ENCODE measurements around the gene SLC25A15.

SLC25A15 gene

GRCh38 chr13:40794414-40795368 is 5.3 kb downstream of the SLC25A15 start:
- H3K9me3 ChIP-seq (ENCODE audit: control insufficient read depth, insufficient read depth, low read depth, low read length), result no peaks in the 10 kb centered on the region
- POLR2A ChIA-PET, result interaction anchor here (0.7 kb wide), 1 partner anchor 1072 kb away, joined by 5 read pairs; no protein-coding TSS in a partner anchor
- no peak overlapping the region for H3K4me3 ChIP-seq (ENCODE audit: low read depth, low read length)
- no peak for TF ChIP-seq ZNF830 (tag by site-specific recombination; IDR thresholded peaks at IDR 0.05; ENCODE audit: low read depth)
- TF ChIP-seq WT1 (tag by site-specific recombination; IDR thresholded peaks at IDR 0.05), result no peak
- no peak overlapping the region for H3K27ac ChIP-seq (ENCODE audit: extremely low read depth, low read depth, low read length)
- peaks cover 0 to 35% of the 10 kb centered on the region in 2 experiments; a peak in 2 of 3 replicates for H3K36me3 ChIP-seq (ENCODE audit: control insufficient read depth in 2 of 2, insufficient read depth in 1 of 2, low read length in 2 of 2)
- H3K4me1 ChIP-seq (ENCODE audit: control insufficient read depth, insufficient read depth, low read length), result no peaks in the 10 kb centered on the region
- CTCF ChIA-PET, result no interaction called here

GRCh38 chr13:40796649-40797048 is 7.2 kb downstream of the SLC25A15 start:
- Histone ChIP-seq H3K27ac (ENCODE audit: extremely low read depth, low read depth, low read length) (no peak overlapping the region), H3K4me1 (ENCODE audit: control insufficient read depth, insufficient read depth, low read length) (no peaks in the 10 kb centered on the region), H3K9me3 (ENCODE audit: control insufficient read depth, insufficient read depth, low read depth, low read length) (no peaks in the 10 kb centered on the region), H3K4me3 (ENCODE audit: low read depth, low read length) (no peak overlapping the region), H3K36me3 (ENCODE audit: control insufficient read depth in 2 of 2, insufficient read depth in 1 of 2, low read length in 2 of 2) (peaks cover 0 to 53% of the 10 kb centered on the region in 2 experiments; a peak in 2 of 3 replicates)
- ChIA-PET CTCF (no interaction called here), POLR2A (no interaction called here)
- TF ChIP-seq GFI1B (tag by site-specific recombination; IDR thresholded peaks at IDR 0.05) (no peak), ZNF398 (tag by site-specific recombination; IDR thresholded peaks at IDR 0.05) (no peak), ZXDB (tag by site-specific recombination; IDR thresholded peaks at IDR 0.05) (no peak), ZNF335 (tag by site-specific recombination; conservative IDR thresholded peaks at IDR 0.05) (no peak), ZNF341 (tag by site-specific recombination; IDR thresholded peaks at IDR 0.05; ENCODE audit: low read depth) (no peak), BCL11B (tag by site-specific recombination; IDR thresholded peaks at IDR 0.05; ENCODE audit: low read depth) (no peak), GLI4 (tag by site-specific recombination; IDR thresholded peaks at IDR 0.05) (no peak), ZNF585B (tag by site-specific recombination; IDR thresholded peaks at IDR 0.05) (no peak), SCRT1 (tag by site-specific recombination; IDR thresholded peaks at IDR 0.05; ENCODE audit: borderline replicate concordance) (no peak), ZNF132 (tag by site-specific recombination; IDR thresholded peaks at IDR 0.05; ENCODE audit: borderline replicate concordance) (no peak), ZNF10 (tag by site-specific recombination; IDR thresholded peaks at IDR 0.05) (no peak), ZIC2 (tag by site-specific recombination; IDR thresholded peaks at IDR 0.05) (no peak), ZNF394 (tag by site-specific recombination; IDR thresholded peaks at IDR 0.05; ENCODE audit: borderline replicate concordance) (no peak), ZNF621 (tag by site-specific recombination; IDR thresholded peaks at IDR 0.05) (no peak), HOXC10 (CRISPR knock-in tag; IDR thresholded peaks at IDR 0.05) (no peak), ZBTB20 (tag by site-specific recombination; IDR thresholded peaks at IDR 0.05) (no peak), ZNF433 (tag by site-specific recombination; IDR thresholded peaks at IDR 0.05; ENCODE audit: low read depth) (no peak), ZNF16 (tag by site-specific recombination; IDR thresholded peaks at IDR 0.05; ENCODE audit: low read depth) (no peak), ZBTB48 (tag by site-specific recombination; IDR thresholded peaks at IDR 0.05) (no peak)
- TF ChIP-seq, protein P1, sequence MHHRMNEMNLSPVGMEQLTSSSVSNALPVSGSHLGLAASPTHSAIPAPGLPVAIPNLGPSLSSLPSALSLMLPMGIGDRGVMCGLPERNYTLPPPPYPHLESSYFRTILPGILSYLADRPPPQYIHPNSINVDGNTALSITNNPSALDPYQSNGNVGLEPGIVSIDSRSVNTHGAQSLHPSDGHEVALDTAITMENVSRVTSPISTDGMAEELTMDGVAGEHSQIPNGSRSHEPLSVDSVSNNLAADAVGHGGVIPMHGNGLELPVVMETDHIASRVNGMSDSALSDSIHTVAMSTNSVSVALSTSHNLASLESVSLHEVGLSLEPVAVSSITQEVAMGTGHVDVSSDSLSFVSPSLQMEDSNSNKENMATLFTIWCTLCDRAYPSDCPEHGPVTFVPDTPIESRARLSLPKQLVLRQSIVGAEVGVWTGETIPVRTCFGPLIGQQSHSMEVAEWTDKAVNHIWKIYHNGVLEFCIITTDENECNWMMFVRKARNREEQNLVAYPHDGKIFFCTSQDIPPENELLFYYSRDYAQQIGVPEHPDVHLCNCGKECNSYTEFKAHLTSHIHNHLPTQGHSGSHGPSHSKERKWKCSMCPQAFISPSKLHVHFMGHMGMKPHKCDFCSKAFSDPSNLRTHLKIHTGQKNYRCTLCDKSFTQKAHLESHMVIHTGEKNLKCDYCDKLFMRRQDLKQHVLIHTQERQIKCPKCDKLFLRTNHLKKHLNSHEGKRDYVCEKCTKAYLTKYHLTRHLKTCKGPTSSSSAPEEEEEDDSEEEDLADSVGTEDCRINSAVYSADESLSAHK (tag by site-specific recombination; IDR thresholded peaks at IDR 0.05), result no peak
